ENCODE data around the gene CRIP2. TPM values are rescaled to one million over a fixed set of nuclear protein-coding genes. Genes with fewer than 3 reads are reported as not detected.

Gene CRIP2
- total RNA-seq, 6 experiments from 2014 or later: 11.2 to 50.0 (median 27.5) TPM

- no peaks in the 10 kb centered on the region for H3K36me3 ChIP-seq
- ATAC-seq: peak in 1 of 4 donors; percentile 5
- TF ChIP-seq, protein P1, sequence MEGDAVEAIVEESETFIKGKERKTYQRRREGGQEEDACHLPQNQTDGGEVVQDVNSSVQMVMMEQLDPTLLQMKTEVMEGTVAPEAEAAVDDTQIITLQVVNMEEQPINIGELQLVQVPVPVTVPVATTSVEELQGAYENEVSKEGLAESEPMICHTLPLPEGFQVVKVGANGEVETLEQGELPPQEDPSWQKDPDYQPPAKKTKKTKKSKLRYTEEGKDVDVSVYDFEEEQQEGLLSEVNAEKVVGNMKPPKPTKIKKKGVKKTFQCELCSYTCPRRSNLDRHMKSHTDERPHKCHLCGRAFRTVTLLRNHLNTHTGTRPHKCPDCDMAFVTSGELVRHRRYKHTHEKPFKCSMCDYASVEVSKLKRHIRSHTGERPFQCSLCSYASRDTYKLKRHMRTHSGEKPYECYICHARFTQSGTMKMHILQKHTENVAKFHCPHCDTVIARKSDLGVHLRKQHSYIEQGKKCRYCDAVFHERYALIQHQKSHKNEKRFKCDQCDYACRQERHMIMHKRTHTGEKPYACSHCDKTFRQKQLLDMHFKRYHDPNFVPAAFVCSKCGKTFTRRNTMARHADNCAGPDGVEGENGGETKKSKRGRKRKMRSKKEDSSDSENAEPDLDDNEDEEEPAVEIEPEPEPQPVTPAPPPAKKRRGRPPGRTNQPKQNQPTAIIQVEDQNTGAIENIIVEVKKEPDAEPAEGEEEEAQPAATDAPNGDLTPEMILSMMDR (IDR thresholded peaks at IDR 0.05): peak in 1 of 4 donors; percentile 0
- TF ChIP-seq POLR2A (IDR thresholded peaks at IDR 0.05): no peak
These were observed 34.1 kb upstream of the CRIP2 start for GRCh38 chr14:105440554-105440900.

GRCh38 chr14:105440992-105441391, 33.6 kb upstream of the CRIP2 start:
- WGBS (ENCODE audit: insufficient coverage, low coverage, low lambda C conversion rate, missing lambda C conversion rate): 100% methylated on average over 1 of the region's 9 CpGs
- H3K36me3 ChIP-seq: no peaks in the 10 kb centered on the region
- no peak for TF ChIP-seq POLR2A (IDR thresholded peaks at IDR 0.05)
- TF ChIP-seq, protein P1 (IDR thresholded peaks at IDR 0.05): no peak
- no peak overlapping the region for H3K4me3 ChIP-seq
- no peak for DNase-seq
- no peaks in the 10 kb centered on the region for H3K27me3 ChIP-seq
- no peaks in the 10 kb centered on the region for H3K4me1 ChIP-seq
- no peaks in the 10 kb centered on the region for H3K9me3 ChIP-seq
- H3K27ac ChIP-seq: no peak overlapping the region
- intact Hi-C loops (cut with DNase I): no loop called here
- no peak for ATAC-seq

More at GRCh38 chr14:105440554-105440900, 34.1 kb upstream of the CRIP2 start:
- Histone ChIP-seq H3K4me3 (no peak overlapping the region), H3K9me3 (no peaks in the 10 kb centered on the region), H3K27ac (no peak overlapping the region), H3K4me1 (no peaks in the 10 kb centered on the region), H3K27me3 (no peaks in the 10 kb centered on the region)
- intact Hi-C loops (cut with DNase I): no loop called here
- DNase-seq: no peak
- no CpG with 5 or more reads among the region's 15 CpGs for WGBS (ENCODE audit: insufficient coverage, low coverage, low lambda C conversion rate, missing lambda C conversion rate)

DNA sequence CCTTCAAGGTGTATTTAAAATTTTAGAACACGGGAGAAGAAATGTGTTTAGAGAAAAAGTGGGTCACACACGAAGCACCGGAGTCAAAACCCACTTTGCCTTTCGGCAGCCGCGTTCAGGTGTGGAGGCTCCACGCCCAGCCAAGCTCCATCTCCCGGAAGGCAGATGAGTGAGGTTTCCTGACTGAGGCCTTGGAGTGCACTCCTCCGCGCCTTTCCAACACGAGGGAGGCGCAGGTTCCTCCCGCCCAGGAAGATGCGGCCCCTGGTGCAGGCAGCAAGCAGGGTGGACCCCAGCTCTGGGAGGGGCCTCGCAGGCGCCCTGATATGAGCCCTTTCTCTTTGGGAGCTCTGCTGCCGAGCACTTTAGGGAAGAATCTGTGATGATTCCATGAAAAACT, 32.5 kb upstream of the CRIP2 start:
- no peak for DNase-seq
- no peak overlapping the region for H3K27ac ChIP-seq
- no peaks in the 10 kb centered on the region for H3K36me3 ChIP-seq
- H3K27me3 ChIP-seq: no peaks in the 10 kb centered on the region
- intact Hi-C loops (cut with DNase I): no loop called here
- H3K9me3 ChIP-seq: no peaks in the 10 kb centered on the region
- H3K4me3 ChIP-seq: no peak overlapping the region
- no peak for ATAC-seq
- H3K4me1 ChIP-seq: no peaks in the 10 kb centered on the region
- TF ChIP-seq POLR2A (IDR thresholded peaks at IDR 0.05): no peak
- TF ChIP-seq, protein P1 (IDR thresholded peaks at IDR 0.05): no peak
- 69% methylated on average over 5 of the region's 17 CpGs for WGBS (ENCODE audit: insufficient coverage, low coverage, low lambda C conversion rate, missing lambda C conversion rate)

DNA sequence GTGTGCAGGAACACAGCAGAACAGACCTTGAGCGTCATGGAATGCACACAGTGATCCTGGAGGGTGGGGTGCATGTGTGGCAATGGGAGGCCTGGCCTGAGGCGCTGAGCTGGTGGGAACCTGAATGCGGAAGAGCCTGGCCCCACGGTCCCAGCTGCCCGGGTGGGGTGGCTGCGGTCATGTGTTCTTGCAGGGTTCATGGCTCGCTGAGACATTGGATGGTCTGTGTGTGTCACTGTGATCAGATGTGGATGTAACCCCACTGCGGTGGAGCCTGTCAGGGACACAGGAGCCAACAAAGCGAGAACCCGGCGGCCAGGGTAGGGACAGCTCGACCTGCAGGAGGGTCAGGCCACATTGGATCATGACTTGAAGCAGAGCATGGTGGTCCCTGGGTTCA, 31.8 kb upstream of the CRIP2 start:
- no peak overlapping the region for H3K4me3 ChIP-seq
- no peak overlapping the region for H3K27ac ChIP-seq
- H3K36me3 ChIP-seq: no peaks in the 10 kb centered on the region
- H3K4me1 ChIP-seq: no peaks in the 10 kb centered on the region
- ATAC-seq: no peak
- TF ChIP-seq POLR2A (IDR thresholded peaks at IDR 0.05): no peak
- TF ChIP-seq, protein P1 (IDR thresholded peaks at IDR 0.05): no peak
- intact Hi-C loops (cut with DNase I): no loop called here
- no peaks in the 10 kb centered on the region for H3K9me3 ChIP-seq
- 89% methylated on average over 3 of the region's 12 CpGs for WGBS (ENCODE audit: insufficient coverage, low coverage, low lambda C conversion rate, missing lambda C conversion rate)
- H3K27me3 ChIP-seq: no peaks in the 10 kb centered on the region
- no peak for DNase-seq

DNA sequence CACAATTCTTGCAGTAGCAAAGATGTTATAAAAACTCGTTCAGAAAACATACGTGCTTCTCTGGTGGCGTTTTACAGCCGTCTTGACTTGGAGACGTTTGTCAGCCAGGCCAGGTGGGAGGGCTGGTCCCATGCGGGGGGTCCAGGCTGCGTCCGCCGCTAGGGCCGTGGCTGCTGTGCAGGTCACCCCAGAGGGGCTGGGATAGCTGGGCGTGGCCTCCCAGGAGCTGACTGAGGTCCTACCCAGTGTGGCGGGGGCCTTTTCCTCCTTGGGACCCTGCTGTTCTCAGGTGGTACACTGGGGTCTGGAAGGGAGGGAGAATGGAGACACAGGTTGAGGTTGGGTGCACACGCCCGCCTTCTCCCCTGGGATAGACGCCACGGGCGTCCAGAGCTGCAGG, 29.8 kb upstream of the CRIP2 start:
- Histone ChIP-seq H3K4me3 (no peak overlapping the region), H3K27ac (no peak overlapping the region), H3K4me1 (no peaks in the 10 kb centered on the region), H3K9me3 (no peaks in the 10 kb centered on the region), H3K36me3 (no peaks in the 10 kb centered on the region), H3K27me3 (no peaks in the 10 kb centered on the region)
- ATAC-seq: no peak
- WGBS (ENCODE audit: insufficient coverage, low coverage, low lambda C conversion rate, missing lambda C conversion rate): no CpG with 5 or more reads among the region's 17 CpGs
- TF ChIP-seq, protein P1 (IDR thresholded peaks at IDR 0.05): no peak
- TF ChIP-seq POLR2A (IDR thresholded peaks at IDR 0.05): no peak
- DNase-seq: no peak
- intact Hi-C loops (cut with DNase I): no loop called here

All from right lobe of liver (tissue), 6 donors.